Liver (tissue), 3 donors: ENCODE results near the gene SHMT2.
A peak's percentile ranks its signal among the peaks of the same experiment; 100 is the strongest.

Experiments used
- CTCF ChIP-seq: fragments of 150-350 bp; IDR thresholded peaks from 2 replicates; pipeline ENCODE4 v1.5.1; 2017; ENCODE audit warnings: improper control_type of control experiment, low read depth, low read length; ENCODE audit not compliant: missing input control
- FOXA1 ChIP-seq: IDR thresholded peaks from 2 replicates; pipeline ENCODE4 v1.6.1; 2016; ENCODE audit warnings: antibody characterized with exemption
- HNF4A ChIP-seq, 2 donors: conservative IDR thresholded peaks; 2 replicates each; pipeline ENCODE4 v1.6.1; 2016; ENCODE audit warnings: antibody characterized with exemption in 2 of 2, mild to moderate bottlenecking in 2 of 2
- JUND ChIP-seq, 2 donors: IDR thresholded peaks; 2 replicates each; pipeline ENCODE4 v1.6.1; 2016; ENCODE audit warnings: antibody characterized with exemption in 2 of 2
- REST ChIP-seq: IDR thresholded peaks from 2 replicates; pipeline ENCODE4 v1.6.1; 2016; ENCODE audit warnings: antibody characterized with exemption, mild to moderate bottlenecking
- RXRA ChIP-seq, 2 donors: IDR thresholded peaks; 2 replicates each; pipeline ENCODE4 v1.6.1; 2017 to 2018; ENCODE audit warnings: antibody characterized with exemption in 2 of 2, mild to moderate bottlenecking in 1 of 2
- SP1 ChIP-seq: IDR thresholded peaks from 2 replicates; pipeline ENCODE4 v1.6.1; 2018; ENCODE audit warnings: antibody characterized with exemption, mild to moderate bottlenecking
- YY1 ChIP-seq: IDR thresholded peaks from 2 replicates; pipeline ENCODE4 v1.6.1; 2016; ENCODE audit warnings: antibody characterized with exemption, mild to moderate bottlenecking
- ZBTB33 ChIP-seq: IDR thresholded peaks from 2 replicates; pipeline ENCODE4 v1.6.1; 2016; ENCODE audit warnings: antibody characterized with exemption
- donor health status: healthy.
- donor health status: healthy.

GRCh38 chr12:57238854-57239554, 9.5 kb downstream of the SHMT2 start:
- peak; percentile 100 for TF ChIP-seq CTCF
- TF ChIP-seq YY1 = no peak
- TF ChIP-seq RXRA (IDR thresholded peaks at IDR 0.05) = no peak
- TF ChIP-seq REST = no peak
- peak; percentile 46 for TF ChIP-seq SP1
- TF ChIP-seq JUND (IDR thresholded peaks at IDR 0.05) = no peak
- TF ChIP-seq FOXA1 = no peak
- TF ChIP-seq HNF4A (conservative IDR thresholded peaks at IDR 0.05) = no peak
- TF ChIP-seq ZBTB33 = no peak
